Fibroblast of lung (primary cell): ENCODE measurements around the gene TSPOAP1. TPM values are rescaled to one million over a fixed set of nuclear protein-coding genes. Genes with fewer than 3 reads are reported as not detected.

Experiments used
- DNase-seq, 2 donors: peaks; one replicate each; pipeline versions ENCODE4 v3.0.0 to v3.0.0-alpha.2; 2010; ENCODE audit warnings: low read depth in 2 of 2
- H2AFZ ChIP-seq: 2 replicates; pipeline ENCODE4 v1.5.1; 2012; ENCODE audit warnings: low read length, control low read depth, inconsistent platforms
- H3K27ac ChIP-seq: 2 replicates; pipeline ENCODE4 v1.5.1; 2011; ENCODE audit warnings: low read length, control low read depth; ENCODE audit not compliant: insufficient read depth
- H3K27me3 ChIP-seq: 2 replicates; pipeline ENCODE4 v1.5.1; 2011; ENCODE audit warnings: mild to moderate bottlenecking, low read length; ENCODE audit not compliant: control insufficient read depth, insufficient read depth
- H3K36me3 ChIP-seq: 2 replicates; pipeline ENCODE4 v1.5.1; 2011; ENCODE audit warnings: low read length; ENCODE audit not compliant: control insufficient read depth, insufficient read depth
- H3K4me1 ChIP-seq: 2 replicates; pipeline ENCODE4 v1.5.1; 2011; ENCODE audit warnings: low read length; ENCODE audit not compliant: control insufficient read depth, insufficient read depth; ENCODE audit errors: extremely low read depth
- H3K4me2 ChIP-seq: 2 replicates; pipeline ENCODE4 v1.5.1; 2011; ENCODE audit warnings: low read length, control low read depth; ENCODE audit not compliant: insufficient read depth; ENCODE audit errors: extremely low read depth
- H3K4me3 ChIP-seq, 4 experiments: fragments of 200-600 bp in 1 of 4; sonication (generic) in 1 of 4; replicated peaks in 1 of 4; 2 replicates each; pipeline ENCODE4 v1.5.1; 2011 to 2016; ENCODE audit warnings: low read length in 4 of 4, low read depth in 3 of 4, mild to moderate bottlenecking in 3 of 4, control low read depth in 2 of 4, inconsistent platforms in 1 of 4, mixed read lengths in 1 of 4; ENCODE audit not compliant: insufficient read depth in 1 of 4; ENCODE audit errors: control extremely low read depth in 1 of 4
- H3K79me2 ChIP-seq: 2 replicates; pipeline ENCODE4 v1.5.1; 2012; ENCODE audit warnings: mild to moderate bottlenecking, low read length, inconsistent platforms; ENCODE audit not compliant: control insufficient read depth, insufficient read depth
- H3K9ac ChIP-seq: 2 replicates; pipeline ENCODE4 v1.5.1; 2011; ENCODE audit warnings: mild to moderate bottlenecking, low read length, control low read depth; ENCODE audit not compliant: insufficient read depth
- H3K9me3 ChIP-seq: 2 replicates; pipeline ENCODE4 v1.5.1; 2012; ENCODE audit warnings: low read depth, low read length; ENCODE audit not compliant: control insufficient read depth, insufficient read depth
- H4K20me1 ChIP-seq: 2 replicates; pipeline ENCODE4 v1.5.1; 2011; ENCODE audit warnings: low read length; ENCODE audit not compliant: control insufficient read depth, insufficient read depth; ENCODE audit errors: extremely low read depth
- CTCF ChIP-seq, 2 donors: IDR thresholded peaks in 1 of 2; conservative IDR thresholded peaks in 1 of 2; 1 replicate in 1 of 2; 2 replicates in 1 of 2; pipeline ENCODE4 v1.5.1; 2011 to 2012; ENCODE audit warnings: low read length in 2 of 2, control low read depth in 1 of 2, inconsistent platforms in 1 of 2, low read depth in 1 of 2, mild to moderate bottlenecking in 1 of 2
- EZH2 ChIP-seq: IDR thresholded peaks from 2 replicates; pipeline ENCODE4 v1.5.1; 2012; ENCODE audit warnings: low read length, control low read depth, mild to moderate bottlenecking; ENCODE audit errors: missing control alignments
- polyA plus RNA-seq, 2 donors: library from polyadenylated mRNA; depleted of rRNA in 1 of 2; stranded (reverse) in 1 of 2; unstranded in 1 of 2; fragments of >200 nt; gene quantifications; 2 replicates each; pipeline ENCODE4 v1.2.1, GENCODE V29; 2011 to 2012; ENCODE audit warnings: missing spikeins in 1 of 2
- total RNA-seq: library from RNA; depleted of rRNA; stranded (reverse); fragments of >200 nt; gene quantifications from 2 replicates; pipeline ENCODE4 v1.2.1, GENCODE V29; 2014

TSPOAP1 gene
- total and polyA plus RNA-seq, 2 donors (not counting 1 experiment from before 2014, with no cell fraction given), result 0.23 to 4.0 TPM

DNA sequence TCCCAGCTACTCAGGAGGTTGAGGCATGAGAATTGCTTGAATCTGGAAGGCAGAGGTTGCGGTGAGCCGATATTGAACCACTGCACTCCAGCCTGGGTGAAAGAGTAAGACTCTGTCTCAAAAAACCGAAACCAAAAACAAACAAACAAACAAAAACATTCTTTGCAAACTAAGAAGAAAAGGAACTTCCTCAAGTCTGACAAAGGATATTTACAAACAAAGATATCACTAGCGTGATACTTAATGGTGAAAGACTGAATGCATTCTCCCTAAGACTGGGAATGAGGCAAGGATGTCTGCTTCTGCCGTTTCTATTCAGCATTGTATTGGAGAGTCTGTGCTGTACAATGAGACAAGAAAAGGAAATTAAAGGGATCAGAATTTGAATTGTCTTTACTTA lies 37.3 kb downstream of the TSPOAP1 start:
- no peaks in the 10 kb centered on the region for H3K9me3 ChIP-seq
- no peak overlapping the region for H3K27ac ChIP-seq
- TF ChIP-seq EZH2 (no peak), CTCF (conservative IDR thresholded peaks at IDR 0.05 in 1 of 2, IDR thresholded peaks at IDR 0.05 in 1 of 2; ENCODE audit: low read depth in 1 of 2, low read length in 2 of 2) (no peak)
- H4K20me1 ChIP-seq, result no peaks in the 10 kb centered on the region
- H3K4me2 ChIP-seq, result no peak overlapping the region
- H3K36me3 ChIP-seq, result no peaks in the 10 kb centered on the region
- no peak overlapping the region for H3K9ac ChIP-seq
- no peak overlapping the region for H3K4me3 ChIP-seq
- no peaks in the 10 kb centered on the region for H3K4me1 ChIP-seq
- H3K79me2 ChIP-seq, result no peaks in the 10 kb centered on the region
- no peak for DNase-seq
- H2AFZ ChIP-seq, result no peak overlapping the region
- H3K27me3 ChIP-seq, result peaks cover 4% of the 10 kb centered on the region

GRCh38 chr17:58289869-58290268 lies 38.7 kb downstream of the TSPOAP1 start:
- no peaks in the 10 kb centered on the region for H3K79me2 ChIP-seq
- H3K9ac ChIP-seq, result no peak overlapping the region
- H4K20me1 ChIP-seq, result no peaks in the 10 kb centered on the region
- H3K27ac ChIP-seq, result no peak overlapping the region
- H3K4me3 ChIP-seq, result no peak overlapping the region
- TF ChIP-seq EZH2 (no peak), CTCF (conservative IDR thresholded peaks at IDR 0.05 in 1 of 2, IDR thresholded peaks at IDR 0.05 in 1 of 2; ENCODE audit: low read depth in 1 of 2, low read length in 2 of 2) (no peak)
- H3K4me2 ChIP-seq, result no peak overlapping the region
- no peak for DNase-seq
- H2AFZ ChIP-seq, result no peak overlapping the region
- no peaks in the 10 kb centered on the region for H3K9me3 ChIP-seq
- H3K36me3 ChIP-seq, result no peaks in the 10 kb centered on the region
- H3K27me3 ChIP-seq, result peaks cover 4% of the 10 kb centered on the region
- no peaks in the 10 kb centered on the region for H3K4me1 ChIP-seq

- Histone ChIP-seq H3K9me3 (no peaks in the 10 kb centered on the region), H3K4me3 (no peak overlapping the region), H3K27me3 (no peaks in the 10 kb centered on the region), H2AFZ (no peak overlapping the region), H3K27ac (no peak overlapping the region), H3K9ac (no peak overlapping the region), H4K20me1 (no peaks in the 10 kb centered on the region), H3K79me2 (no peaks in the 10 kb centered on the region), H3K4me1 (no peaks in the 10 kb centered on the region), H3K36me3 (no peaks in the 10 kb centered on the region), H3K4me2 (no peak overlapping the region)
- TF ChIP-seq CTCF (conservative IDR thresholded peaks at IDR 0.05 in 1 of 2, IDR thresholded peaks at IDR 0.05 in 1 of 2; ENCODE audit: low read depth in 1 of 2, low read length in 2 of 2) (no peak), EZH2 (no peak)
- DNase-seq, result peak in 1 of 2 donors; percentile 6
These were observed 43.2 kb downstream of the TSPOAP1 start for GRCh38 chr17:58285422-58285810.
